Type B pancreatic cell (in vitro differentiated cells): ENCODE data around the gene PRKCI. TPM values are rescaled to one million over a fixed set of nuclear protein-coding genes. Genes with fewer than 3 reads are reported as not detected.
"Not testable (repeated sequence)": the region's sequence is repeated elsewhere in the genome, so short reads cannot be mapped to it uniquely, and the experiment has no call there.

Experiments
- DNase-seq: peaks from one replicate; pipeline ENCODE4 v3.0.0; 2021; ENCODE audit warnings: mixed read lengths; ENCODE audit not compliant: unreplicated experiment; ENCODE audit errors: extremely low spot score
- H3K27ac Mint-ChIP-seq: 2 replicates; pipeline ENCODE4 v1.8.0; 2021; ENCODE audit warnings: mild to moderate bottlenecking, mixed read lengths
- H3K27me3 Mint-ChIP-seq: 2 replicates; pipeline ENCODE4 v1.8.0; 2021; ENCODE audit warnings: mixed read lengths
- H3K36me3 Mint-ChIP-seq: 2 replicates; pipeline ENCODE4 v1.8.0; 2021; ENCODE audit warnings: mixed read lengths
- H3K4me1 Mint-ChIP-seq: one replicate; pipeline ENCODE4 v1.8.0; 2021; ENCODE audit warnings: mixed read lengths; ENCODE audit not compliant: unreplicated experiment
- H3K4me3 Mint-ChIP-seq: 2 replicates; pipeline ENCODE4 v1.8.0; 2021; ENCODE audit warnings: mild to moderate bottlenecking, mixed read lengths
- H3K9me3 Mint-ChIP-seq: 2 replicates; pipeline ENCODE4 v1.8.0; 2021; ENCODE audit warnings: mixed read lengths
- CTCF ChIP-seq: fragments of 200-600 bp; sonication (generic); conservative IDR thresholded peaks from 2 replicates; pipeline ENCODE4 v1.5.0; 2021; ENCODE audit warnings: antibody characterized with exemption, mild to moderate bottlenecking
- total RNA-seq: library from RNA; stranded (reverse); gene quantifications from 2 replicates; pipeline ENCODE4 v1.2.1, GENCODE V29; 2021; ENCODE audit warnings: low replicate concordance

PRKCI gene
- total RNA-seq, 1 donor from 2014 or later: 47.3 TPM

GRCh38 chr3:170189398-170190256 is 32.6 kb upstream of the PRKCI start:
- TF ChIP-seq CTCF: no peak
- H3K4me3 Mint-ChIP-seq: no peak overlapping the region
- no peaks in the 10 kb centered on the region for H3K27me3 Mint-ChIP-seq
- H3K4me1 Mint-ChIP-seq: peaks cover 13% of the 10 kb centered on the region
- no peaks in the 10 kb centered on the region for H3K9me3 Mint-ChIP-seq
- no peaks in the 10 kb centered on the region for H3K36me3 Mint-ChIP-seq
- no peak for DNase-seq
- no peak overlapping the region for H3K27ac Mint-ChIP-seq

GRCh38 chr3:170195759-170196158 is 26.5 kb upstream of the PRKCI start:
- H3K27me3 Mint-ChIP-seq, H3K4me3 Mint-ChIP-seq, H3K36me3 Mint-ChIP-seq, DNase-seq, H3K4me1 Mint-ChIP-seq, H3K9me3 Mint-ChIP-seq: not testable (repeated sequence)
- H3K27ac Mint-ChIP-seq: peak overlapping the region; percentile 19

- no peak for DNase-seq
- TF ChIP-seq CTCF: no peak
- H3K36me3 Mint-ChIP-seq: no peaks in the 10 kb centered on the region
These were observed 25.4 kb upstream of the PRKCI start for GRCh38 chr3:170196833-170197232.

GRCh38 chr3:170200987-170201386 is 21.2 kb upstream of the PRKCI start:
- peaks cover 22% of the 10 kb centered on the region for H3K4me1 Mint-ChIP-seq
- TF ChIP-seq CTCF: no peak
- no peaks in the 10 kb centered on the region for H3K9me3 Mint-ChIP-seq
- no peak for DNase-seq
- no peak overlapping the region for H3K4me3 Mint-ChIP-seq
- H3K27ac Mint-ChIP-seq: no peak overlapping the region
- no peaks in the 10 kb centered on the region for H3K27me3 Mint-ChIP-seq
- H3K36me3 Mint-ChIP-seq: no peaks in the 10 kb centered on the region

More at GRCh38 chr3:170196833-170197232, 25.4 kb upstream of the PRKCI start:
- Mint-ChIP-seq H3K27ac (no peak overlapping the region), H3K4me3 (no peak overlapping the region), H3K4me1 (peaks cover 11% of the 10 kb centered on the region), H3K27me3 (no peaks in the 10 kb centered on the region), H3K9me3 (no peaks in the 10 kb centered on the region)

- Mint-ChIP-seq H3K27ac (no peak overlapping the region), H3K27me3 (no peaks in the 10 kb centered on the region), H3K36me3 (no peaks in the 10 kb centered on the region), H3K9me3 (no peaks in the 10 kb centered on the region), H3K4me1 (peaks cover 21% of the 10 kb centered on the region), H3K4me3 (no peak overlapping the region)
- TF ChIP-seq CTCF: no peak
- DNase-seq: no peak
These were observed 20.7 kb upstream of the PRKCI start for GRCh38 chr3:170201527-170201926.

GRCh38 chr3:170203457-170203856 is 18.8 kb upstream of the PRKCI start:
- no peak overlapping the region for H3K4me3 Mint-ChIP-seq
- no peak for DNase-seq
- peaks cover 21% of the 10 kb centered on the region for H3K4me1 Mint-ChIP-seq
- TF ChIP-seq CTCF: no peak
- H3K9me3 Mint-ChIP-seq: no peaks in the 10 kb centered on the region
- no peaks in the 10 kb centered on the region for H3K27me3 Mint-ChIP-seq
- no peaks in the 10 kb centered on the region for H3K36me3 Mint-ChIP-seq
- H3K27ac Mint-ChIP-seq: no peak overlapping the region
